HepG2 (cell line): Measurements from ENCODE around the gene KAT6B.

Experiments
- FOXP1 ChIP-seq, 2 experiments: fragments of 450-650 bp in 1 of 2; IDR thresholded peaks; 2 replicates each; pipeline ENCODE4 v1.6.1; 2017 to 2018; ENCODE audit warnings: antibody characterized with exemption in 1 of 2
- KDM6A ChIP-seq: IDR thresholded peaks from 2 replicates; pipeline ENCODE4 v1.6.1; 2016; ENCODE audit warnings: low read depth
- MNT ChIP-seq: fragments of 450-650 bp; IDR thresholded peaks from 2 replicates; pipeline ENCODE4 v1.6.1; 2016
- SETDB1 ChIP-seq: sonication (generic); formaldehyde crosslinking; IDR thresholded peaks from 2 replicates; pipeline ENCODE4 v1.5.1; 2020; ENCODE audit warnings: missing genetic modification reagents, mild to moderate bottlenecking, borderline replicate concordance
- SRF ChIP-seq: IDR thresholded peaks from 2 replicates; pipeline ENCODE4 v1.6.1; 2011; ENCODE audit warnings: mild to moderate bottlenecking, low read depth, low read length, moderate library complexity
- WIZ ChIP-seq: sonication (generic); formaldehyde crosslinking; IDR thresholded peaks from 2 replicates; pipeline ENCODE4 v1.5.1; 2020; ENCODE audit warnings: mild to moderate bottlenecking, missing genetic modification reagents
- YY1 ChIP-seq: IDR thresholded peaks from 2 replicates; pipeline ENCODE4 v1.6.1; 2011; ENCODE audit warnings: low read length, low read depth, moderate library complexity, mild to moderate bottlenecking; ENCODE audit not compliant: insufficient read depth, insufficient replicate concordance
- ZNF12 ChIP-seq: sonication (generic); formaldehyde crosslinking; IDR thresholded peaks from 2 replicates; pipeline ENCODE4 v1.5.0; 2020; ENCODE audit warnings: missing genetic modification reagents

GRCh38 chr10:74988832-74989561 is 162.6 kb downstream of the KAT6B start:
- TF ChIP-seq ZNF12 (no peak), SETDB1 (CRISPR knock-in tag) (no peak), FOXP1 (IDR thresholded peaks at IDR 0.05) (no peak), FOXP1 (CRISPR knock-in tag; IDR thresholded peaks at IDR 0.05) (no peak), MNT (no peak), WIZ (CRISPR knock-in tag) (no peak), YY1 (no peak), SRF (no peak), KDM6A (CRISPR knock-in tag) (no peak)
